H9 (cell line): Measurements from ENCODE around the gene EIF4E. TPM values are rescaled to one million over a fixed set of nuclear protein-coding genes. Genes with fewer than 3 reads are reported as not detected.

Source experiments
- DNase-seq: peaks from one replicate; pipeline ENCODE4 v3.0.0-alpha.2; 2017
- H2AFZ ChIP-seq: one replicate; pipeline ENCODE4 v1.6.1; 2013; ENCODE audit warnings: mild to moderate bottlenecking, low read length, control low read depth, moderate library complexity
- H2AK5ac ChIP-seq: 2 replicates; pipeline ENCODE4 v1.6.1; 2013; ENCODE audit warnings: low read length, control low read depth, mixed read lengths; ENCODE audit not compliant: insufficient read length
- H2BK120ac ChIP-seq: one replicate; pipeline ENCODE4 v1.6.1; 2013; ENCODE audit warnings: low read depth, mild to moderate bottlenecking, low read length, control low read depth, inconsistent platforms; ENCODE audit not compliant: poor library complexity, severe bottlenecking
- H2BK12ac ChIP-seq: 2 replicates; pipeline ENCODE4 v1.6.1; 2013; ENCODE audit warnings: low read length, control low read depth, mixed read lengths, low read depth; ENCODE audit not compliant: insufficient read length
- H2BK15ac ChIP-seq: 2 replicates; pipeline ENCODE4 v1.6.1; 2013; ENCODE audit warnings: low read depth, low read length, control low read depth
- H2BK20ac ChIP-seq: one replicate; pipeline ENCODE4 v1.6.1; 2013; ENCODE audit warnings: low read depth, mild to moderate bottlenecking, low read length, control low read depth, inconsistent platforms; ENCODE audit not compliant: poor library complexity, severe bottlenecking
- H2BK5ac ChIP-seq: 2 replicates; pipeline ENCODE4 v1.6.1; 2013; ENCODE audit warnings: low read length, control low read depth, mixed read lengths; ENCODE audit not compliant: insufficient read length
- H3K14ac ChIP-seq: 2 replicates; pipeline ENCODE4 v1.6.1; 2013; ENCODE audit warnings: low read length, control low read depth; ENCODE audit not compliant: insufficient read depth
- H3K18ac ChIP-seq: 2 replicates; pipeline ENCODE4 v1.6.1; 2013; ENCODE audit warnings: low read depth, mild to moderate bottlenecking, mixed read lengths, low read length, control low read depth; ENCODE audit not compliant: insufficient read length
- H3K23ac ChIP-seq: 2 replicates; pipeline ENCODE4 v1.6.1; 2013; ENCODE audit warnings: low read length, control low read depth, mixed read lengths, low read depth; ENCODE audit not compliant: insufficient read length
- H3K23me2 ChIP-seq: 2 replicates; pipeline ENCODE4 v1.6.1; 2013; ENCODE audit warnings: low read depth, mild to moderate bottlenecking, mixed read lengths, low read length, control low read depth; ENCODE audit not compliant: insufficient read length, poor library complexity, severe bottlenecking
- H3K27ac ChIP-seq: 2 replicates; pipeline ENCODE4 v1.5.1; 2013; ENCODE audit warnings: low read length, control low read depth, mixed read lengths, low read depth; ENCODE audit not compliant: insufficient read length
- H3K27me3 ChIP-seq: 2 replicates; pipeline ENCODE4 v1.6.1; 2013; ENCODE audit warnings: low read length, control low read depth, inconsistent platforms; ENCODE audit not compliant: insufficient read depth
- H3K4ac ChIP-seq: 2 replicates; pipeline ENCODE4 v1.6.1; 2013; ENCODE audit warnings: low read depth, mild to moderate bottlenecking, control low read depth, inconsistent platforms, low read length, moderate library complexity
- H3K4me1 ChIP-seq: 2 replicates; pipeline ENCODE4 v1.6.1; 2013; ENCODE audit warnings: low read length, control low read depth, inconsistent platforms; ENCODE audit not compliant: insufficient read depth
- H3K4me2 ChIP-seq: 2 replicates; pipeline ENCODE4 v1.6.1; 2013; ENCODE audit warnings: low read length, control low read depth, mixed read lengths; ENCODE audit not compliant: insufficient read length, insufficient read depth
- H3K56ac ChIP-seq: 2 replicates; pipeline ENCODE4 v1.6.1; 2013; ENCODE audit warnings: low read depth, mild to moderate bottlenecking, mixed read lengths, low read length, control low read depth; ENCODE audit not compliant: insufficient read length
- H3K79me1 ChIP-seq: 2 replicates; pipeline ENCODE4 v1.6.1; 2013; ENCODE audit warnings: low read depth, mild to moderate bottlenecking, moderate library complexity, low read length, control low read depth, inconsistent platforms; ENCODE audit not compliant: insufficient read depth, poor library complexity, severe bottlenecking
- H3K79me2 ChIP-seq: 2 replicates; pipeline ENCODE4 v1.6.1; 2013; ENCODE audit warnings: low read length, control low read depth, inconsistent platforms; ENCODE audit not compliant: insufficient read depth
- H3K9ac ChIP-seq: 2 replicates; pipeline ENCODE4 v1.6.1; 2013; ENCODE audit warnings: low read length, control low read depth, mixed read lengths; ENCODE audit not compliant: insufficient read length; ENCODE audit errors: extremely low read depth
- H3K9me3 ChIP-seq: one replicate; pipeline ENCODE4 v1.6.1; 2013; ENCODE audit warnings: low read depth, low read length, inconsistent platforms; ENCODE audit not compliant: control insufficient read depth
- H3T11ph ChIP-seq: one replicate; pipeline ENCODE4 v1.6.1; 2013; ENCODE audit warnings: mild to moderate bottlenecking, low read length, control low read depth, inconsistent platforms
- H4K20me1 ChIP-seq: one replicate; pipeline ENCODE4 v1.6.1; 2013; ENCODE audit not compliant: control insufficient read depth, insufficient read length, insufficient read depth
- H4K5ac ChIP-seq: 2 replicates; pipeline ENCODE4 v1.6.1; 2013; ENCODE audit warnings: low read depth, mild to moderate bottlenecking, mixed read lengths, low read length, control low read depth; ENCODE audit not compliant: insufficient read length
- H4K8ac ChIP-seq: replicated peaks from 2 replicates; pipeline ENCODE4 v1.6.1; 2013; ENCODE audit warnings: low read length, control low read depth, mixed read lengths, low read depth; ENCODE audit not compliant: insufficient read length
- H4K91ac ChIP-seq: 2 replicates; pipeline ENCODE4 v1.6.1; 2013; ENCODE audit warnings: low read depth, mild to moderate bottlenecking, moderate library complexity, mixed read lengths, low read length, control low read depth; ENCODE audit not compliant: insufficient read length
- H3K27ac Mint-ChIP-seq, 3 experiments: 2 replicates in 2 of 3; 3 replicates in 1 of 3; pipeline ENCODE4 v1.8.0; 2020 to 2021; ENCODE audit warnings: mixed read lengths in 3 of 3, mild to moderate bottlenecking in 1 of 3, moderate library complexity in 1 of 3
- H3K27me3 Mint-ChIP-seq: 2 replicates; pipeline ENCODE4 v1.8.0; 2021; ENCODE audit warnings: low read depth, mild to moderate bottlenecking, moderate library complexity, mixed read lengths
- H3K36me3 Mint-ChIP-seq, 3 experiments: 2 replicates in 2 of 3; 3 replicates in 1 of 3; pipeline ENCODE4 v1.8.0; 2020 to 2021; ENCODE audit warnings: low read depth in 3 of 3, mixed read lengths in 3 of 3; ENCODE audit not compliant: insufficient read depth in 1 of 3
- H3K4me1 Mint-ChIP-seq, 2 experiments: 2 replicates each; pipeline ENCODE4 v1.8.0; 2020; ENCODE audit warnings: mixed read lengths in 2 of 2
- H3K4me3 Mint-ChIP-seq, 2 experiments: 2 replicates in 1 of 2; 3 replicates in 1 of 2; pipeline ENCODE4 v1.8.0; 2020 to 2021; ENCODE audit warnings: mild to moderate bottlenecking in 2 of 2, mixed read lengths in 2 of 2, moderate library complexity in 1 of 2
- H3K9me3 Mint-ChIP-seq, 2 experiments: 2 replicates in 1 of 2; 3 replicates in 1 of 2; pipeline ENCODE4 v1.8.0; 2020; ENCODE audit warnings: mild to moderate bottlenecking in 2 of 2, mixed read lengths in 2 of 2, moderate library complexity in 1 of 2
- CTCF ChIP-seq: fragments of 200-600 bp; sonication (generic); conservative IDR thresholded peaks from 3 replicates; pipeline ENCODE4 v1.8.0; 2021; ENCODE audit warnings: antibody characterized with exemption, mild to moderate bottlenecking
- WGBS: extraction: QIAGEN DNeasy Blood & Tissue Kit; methylation state at CpG from one replicate; pipeline ENCODE4 v1.1.7; 2013; ENCODE audit warnings: missing lambda C conversion rate, low lambda C conversion rate, mixed read lengths; ENCODE audit not compliant: insufficient read length; ENCODE audit errors: extremely low coverage; 5-methylcytosine and 5-hydroxymethylcytosine counted together
- total RNA-seq: library from RNA; stranded (reverse); gene quantifications from 2 replicates; pipeline ENCODE4 v1.2.1, GENCODE V29; 2021

The EIF4E gene
- total RNA-seq, 1 experiment from 2014 or later: 163 TPM

DNA sequence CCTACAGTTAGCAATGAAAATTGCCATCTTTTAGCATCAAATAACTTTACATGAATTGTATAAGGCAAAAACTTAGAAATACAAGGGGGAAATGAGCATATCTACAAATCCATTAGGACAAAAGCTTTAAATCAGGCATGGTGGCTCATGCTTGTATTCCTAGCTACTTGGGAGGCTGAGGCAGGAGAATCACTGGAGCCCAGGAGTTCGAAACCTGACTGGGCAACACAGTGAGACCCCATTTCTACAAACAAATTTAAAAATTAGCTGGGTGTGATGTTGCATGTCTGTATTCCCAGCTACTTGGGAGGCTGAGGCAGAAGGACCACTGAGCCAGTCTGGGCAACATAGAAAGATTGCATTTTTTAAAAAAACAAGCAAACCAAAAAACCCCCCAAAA is 61.3 kb downstream of the EIF4E start:
- no peak overlapping the region for H3K9ac ChIP-seq
- H3K23me2 ChIP-seq: no peaks in the 10 kb centered on the region
- H3K18ac ChIP-seq: no peak overlapping the region
- H3K9me3 ChIP-seq: no peaks in the 10 kb centered on the region
- no peaks in the 10 kb centered on the region for H3K4me1 Mint-ChIP-seq
- no peak overlapping the region for H3K27ac ChIP-seq
- no peak overlapping the region for H2AK5ac ChIP-seq
- H3K9me3 Mint-ChIP-seq: no peaks in the 10 kb centered on the region
- H2BK120ac ChIP-seq: no peak overlapping the region
- H2BK5ac ChIP-seq: no peak overlapping the region
- H2BK20ac ChIP-seq: no peak overlapping the region
- no peaks in the 10 kb centered on the region for H3K79me2 ChIP-seq
- no peak overlapping the region for H3T11ph ChIP-seq
- WGBS: no CpG with 5 or more reads among the region's 1 CpG
- H3K14ac ChIP-seq: no peak overlapping the region
- TF ChIP-seq CTCF: no peak
- no peak overlapping the region for H4K5ac ChIP-seq
- H3K4me2 ChIP-seq: no peak overlapping the region
- no peaks in the 10 kb centered on the region for H4K20me1 ChIP-seq
- no peaks in the 10 kb centered on the region for H3K79me1 ChIP-seq
- DNase-seq: no peak
- no peak overlapping the region for H3K23ac ChIP-seq
- H3K56ac ChIP-seq: no peak overlapping the region
- no peak overlapping the region for H2AFZ ChIP-seq
- H3K27me3 ChIP-seq: no peaks in the 10 kb centered on the region
- H3K4me1 ChIP-seq: no peaks in the 10 kb centered on the region
- no peak overlapping the region for H2BK15ac ChIP-seq
- H3K27ac Mint-ChIP-seq: no peak overlapping the region
- H3K4ac ChIP-seq: no peak overlapping the region
- H4K91ac ChIP-seq: no peak overlapping the region
- H3K36me3 Mint-ChIP-seq: no peaks in the 10 kb centered on the region
- no peak overlapping the region for H3K4me3 Mint-ChIP-seq
- no peak overlapping the region for H2BK12ac ChIP-seq
- H4K8ac ChIP-seq: no peak overlapping the region
- H3K27me3 Mint-ChIP-seq: no peaks in the 10 kb centered on the region
